ENCODE results near the gene PDE8A.

DNA sequence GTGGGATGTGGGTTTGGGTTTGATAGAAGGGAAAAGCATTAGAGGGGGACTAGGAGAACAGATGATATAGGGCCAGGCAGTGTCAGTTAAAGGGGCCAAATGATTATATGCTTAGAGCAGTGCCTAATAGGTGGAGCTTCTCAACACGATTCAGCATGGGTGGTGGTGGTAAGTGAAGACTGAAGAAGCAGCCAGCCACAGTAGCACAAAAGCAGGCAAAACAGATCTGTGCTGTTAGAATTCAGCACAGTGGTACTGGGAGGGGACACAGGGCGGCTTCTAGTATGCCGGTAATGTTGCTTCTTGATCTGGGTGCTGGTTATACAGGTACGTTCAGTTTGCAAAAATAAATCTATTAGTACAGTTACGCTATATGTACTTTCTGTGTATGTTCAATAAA lies 25.5 kb downstream of the PDE8A start:
- TF ChIP-seq, protein P1, sequence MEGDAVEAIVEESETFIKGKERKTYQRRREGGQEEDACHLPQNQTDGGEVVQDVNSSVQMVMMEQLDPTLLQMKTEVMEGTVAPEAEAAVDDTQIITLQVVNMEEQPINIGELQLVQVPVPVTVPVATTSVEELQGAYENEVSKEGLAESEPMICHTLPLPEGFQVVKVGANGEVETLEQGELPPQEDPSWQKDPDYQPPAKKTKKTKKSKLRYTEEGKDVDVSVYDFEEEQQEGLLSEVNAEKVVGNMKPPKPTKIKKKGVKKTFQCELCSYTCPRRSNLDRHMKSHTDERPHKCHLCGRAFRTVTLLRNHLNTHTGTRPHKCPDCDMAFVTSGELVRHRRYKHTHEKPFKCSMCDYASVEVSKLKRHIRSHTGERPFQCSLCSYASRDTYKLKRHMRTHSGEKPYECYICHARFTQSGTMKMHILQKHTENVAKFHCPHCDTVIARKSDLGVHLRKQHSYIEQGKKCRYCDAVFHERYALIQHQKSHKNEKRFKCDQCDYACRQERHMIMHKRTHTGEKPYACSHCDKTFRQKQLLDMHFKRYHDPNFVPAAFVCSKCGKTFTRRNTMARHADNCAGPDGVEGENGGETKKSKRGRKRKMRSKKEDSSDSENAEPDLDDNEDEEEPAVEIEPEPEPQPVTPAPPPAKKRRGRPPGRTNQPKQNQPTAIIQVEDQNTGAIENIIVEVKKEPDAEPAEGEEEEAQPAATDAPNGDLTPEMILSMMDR (IDR thresholded peaks at IDR 0.05): no peak
- no peak for TF ChIP-seq EZH2 (IDR thresholded peaks at IDR 0.05; ENCODE audit: borderline replicate concordance, insufficient read depth, low read depth, low read length, poor library complexity, severe bottlenecking)

Data from B cell (primary cell).